HT1080 (cell line): Measurements from ENCODE around the gene SSH3. TPM values are rescaled to one million over a fixed set of nuclear protein-coding genes. Genes with fewer than 3 reads are reported as not detected.

Source experiments
- DNase-seq: peaks from one replicate; pipeline ENCODE4 v3.0.0-alpha.2; 2015; ENCODE audit warnings: low read depth
- total RNA-seq: library from RNA; depleted of rRNA; stranded (reverse); fragments of >200 nt; shearing (Covaris generic); gene quantifications from 2 replicates; pipeline ENCODE4 v1.2.3, GENCODE V29; 2014

The SSH3 gene
- total RNA-seq, 1 experiment from 2014 or later: 2.9 TPM

DNA sequence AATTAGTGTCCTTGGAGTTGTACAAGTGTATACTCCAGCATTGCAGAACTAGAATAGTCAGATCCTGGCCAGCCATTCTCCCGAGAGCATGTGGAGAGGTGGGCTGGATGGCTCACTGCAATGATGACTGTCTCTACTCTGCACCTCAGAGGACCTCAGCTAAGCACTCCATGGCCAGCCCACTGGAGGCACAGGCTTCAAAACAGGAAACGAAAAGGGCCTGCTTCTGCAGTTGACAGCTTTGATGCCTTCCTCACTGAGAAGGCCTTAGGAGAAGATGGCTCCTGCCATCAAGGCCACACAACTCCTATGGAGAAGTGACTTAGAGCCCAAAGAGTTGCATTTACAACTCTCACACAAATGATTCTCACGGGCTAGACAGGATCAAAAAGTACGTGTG, 40.9 kb downstream of the SSH3 start:
- DNase-seq: no peak

DNA sequence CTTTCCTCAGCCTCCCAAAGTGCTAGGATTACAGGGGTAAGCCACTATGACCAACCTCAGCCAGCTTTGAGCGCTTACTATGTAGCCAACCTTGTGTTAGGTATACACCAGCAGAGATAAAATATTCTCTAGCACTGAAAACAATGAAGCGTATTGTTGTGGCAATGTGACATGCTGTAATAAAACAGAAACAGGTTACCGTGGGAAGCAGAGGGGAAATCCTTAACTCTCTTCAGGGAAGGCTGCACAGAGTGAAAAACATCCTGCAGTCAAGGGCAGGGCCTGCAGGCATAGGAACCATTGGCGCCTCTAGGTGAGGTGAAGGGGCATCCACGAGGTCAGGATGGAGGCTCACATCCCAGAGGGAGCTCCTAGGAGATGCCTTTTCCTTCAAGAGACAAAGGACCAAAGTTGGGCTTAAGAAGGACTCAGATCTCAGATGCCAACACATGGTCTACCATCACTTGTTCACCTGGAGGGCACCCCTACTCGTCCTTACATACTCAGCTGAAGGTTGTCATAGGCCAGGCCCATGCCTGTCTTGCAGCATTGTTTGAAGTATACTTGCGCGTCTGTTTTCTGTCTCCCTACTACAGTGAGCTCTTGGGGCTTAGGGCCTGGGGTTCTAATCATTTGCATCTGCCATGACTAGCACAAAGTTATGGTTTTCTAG, 42.1 kb downstream of the SSH3 start:
- no peak for DNase-seq

DNA sequence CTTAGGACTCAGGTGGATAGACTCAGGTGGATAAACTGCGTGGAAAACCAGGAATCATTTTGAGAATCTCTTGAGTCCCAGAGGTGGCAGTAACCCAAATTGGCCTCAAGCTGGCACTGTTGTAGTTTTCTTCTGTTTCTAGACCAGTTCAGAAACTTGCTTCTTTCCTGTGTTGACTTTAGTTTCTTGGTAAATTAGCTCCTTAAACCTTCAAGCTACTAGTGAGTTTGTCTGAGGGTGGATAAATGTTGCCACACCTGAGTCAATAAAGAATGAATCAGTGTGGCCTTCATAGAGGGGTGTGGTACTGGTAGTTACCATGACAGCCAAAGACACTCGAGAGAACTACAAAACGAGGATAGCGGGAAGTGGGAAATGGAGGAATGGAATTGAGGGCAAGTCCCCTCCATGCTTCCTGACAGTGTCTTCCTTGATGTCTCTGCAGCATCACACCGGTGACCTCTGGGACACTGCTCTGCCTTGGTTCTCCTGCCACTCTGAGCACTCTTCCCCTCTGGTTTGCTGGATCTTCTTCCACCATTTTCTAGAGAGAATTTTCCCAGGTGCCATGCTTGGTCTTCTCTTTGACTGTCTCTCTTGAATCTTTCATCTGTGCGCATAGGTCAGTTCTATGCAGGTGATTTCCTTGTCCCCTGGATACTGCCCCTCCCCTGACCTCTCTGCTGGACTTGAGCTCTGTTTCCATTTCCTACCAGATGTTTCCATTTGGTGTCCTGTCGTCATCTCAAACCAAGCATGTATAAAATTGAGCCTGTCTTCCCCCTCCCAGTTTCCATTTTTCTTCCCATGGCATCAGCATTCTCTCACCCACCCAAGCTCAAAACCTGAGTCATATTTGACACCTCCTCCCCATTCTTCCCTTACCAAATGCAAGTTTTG, 42.8 kb downstream of the SSH3 start:
- DNase-seq: peak; percentile 72

DNA sequence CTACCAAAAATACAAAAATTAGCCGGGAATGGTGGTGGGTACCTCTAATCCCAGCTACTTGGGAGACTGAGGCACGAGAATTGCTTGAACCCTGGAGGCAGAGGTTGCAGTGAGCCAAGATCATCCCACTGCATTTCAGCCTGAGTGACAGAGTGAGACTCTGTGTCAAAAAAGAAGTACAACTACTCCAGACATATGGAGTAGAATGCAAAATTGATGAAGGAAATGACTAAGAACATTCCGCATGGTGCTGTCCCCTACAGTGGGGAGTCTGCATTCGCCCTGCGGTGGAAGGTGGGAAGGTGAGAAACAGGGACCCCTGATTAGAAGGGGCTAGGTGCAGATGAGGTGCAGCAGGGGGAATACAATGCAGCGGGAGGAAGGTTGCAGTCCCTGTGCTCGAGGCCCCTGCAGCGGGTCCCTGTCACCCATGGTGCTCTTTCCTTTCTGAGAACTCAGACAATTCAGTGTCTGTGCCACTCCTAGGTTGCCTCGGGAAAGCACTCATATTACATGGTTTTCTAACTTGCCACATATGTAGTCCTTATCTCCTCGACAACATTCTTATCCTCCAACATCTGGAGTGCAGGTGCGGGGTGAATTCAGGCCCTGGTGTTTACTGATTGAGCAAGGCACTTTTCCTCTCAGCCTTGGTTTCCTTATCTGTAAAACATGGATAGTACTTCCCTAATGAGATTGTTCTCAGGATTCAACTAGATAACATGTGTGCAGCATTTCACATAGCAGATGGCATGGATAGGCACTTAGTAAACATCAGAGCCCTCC, 44.8 kb downstream of the SSH3 start:
- DNase-seq: peak; percentile 38

DNA sequence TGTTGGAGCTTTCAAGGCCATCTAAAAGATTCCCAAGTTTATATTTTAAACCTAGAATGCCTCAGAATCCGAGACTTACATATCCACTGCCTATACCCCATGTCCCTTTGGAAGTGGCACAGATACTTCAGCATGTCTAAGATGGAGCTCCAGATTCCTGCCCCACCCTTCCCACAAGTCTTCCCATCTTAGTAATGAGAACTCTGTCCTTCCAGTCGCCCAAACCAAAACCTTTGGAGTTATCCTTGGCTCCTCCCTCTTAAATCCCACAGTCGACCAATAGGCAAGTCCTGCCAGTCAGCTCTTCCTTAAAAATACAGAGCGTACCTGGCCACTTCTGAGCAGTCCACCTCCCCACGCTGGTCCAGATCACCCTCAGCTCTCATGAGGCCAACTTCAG, 45.7 kb downstream of the SSH3 start:
- DNase-seq: no peak

DNA sequence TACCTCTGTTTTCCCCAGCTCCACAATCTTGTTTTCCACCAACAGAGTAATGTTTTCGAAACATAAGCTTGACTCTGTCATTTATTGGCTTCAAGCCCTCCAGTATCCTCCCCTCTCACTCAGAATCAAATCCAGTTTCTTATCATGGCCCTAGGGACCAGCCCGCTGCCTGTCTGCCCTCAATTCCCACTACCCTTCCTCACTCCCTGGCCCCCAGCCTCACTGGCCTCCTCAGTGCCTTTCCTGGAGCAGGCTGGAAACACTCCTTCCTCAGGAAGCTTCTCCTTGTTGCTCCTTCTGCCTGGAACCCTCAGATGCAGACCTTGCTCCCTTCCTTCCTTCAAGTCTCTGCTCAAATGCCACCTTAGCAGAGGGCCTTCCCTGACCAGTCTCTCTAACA, 46.1 kb downstream of the SSH3 start:
- DNase-seq: no peak

DNA sequence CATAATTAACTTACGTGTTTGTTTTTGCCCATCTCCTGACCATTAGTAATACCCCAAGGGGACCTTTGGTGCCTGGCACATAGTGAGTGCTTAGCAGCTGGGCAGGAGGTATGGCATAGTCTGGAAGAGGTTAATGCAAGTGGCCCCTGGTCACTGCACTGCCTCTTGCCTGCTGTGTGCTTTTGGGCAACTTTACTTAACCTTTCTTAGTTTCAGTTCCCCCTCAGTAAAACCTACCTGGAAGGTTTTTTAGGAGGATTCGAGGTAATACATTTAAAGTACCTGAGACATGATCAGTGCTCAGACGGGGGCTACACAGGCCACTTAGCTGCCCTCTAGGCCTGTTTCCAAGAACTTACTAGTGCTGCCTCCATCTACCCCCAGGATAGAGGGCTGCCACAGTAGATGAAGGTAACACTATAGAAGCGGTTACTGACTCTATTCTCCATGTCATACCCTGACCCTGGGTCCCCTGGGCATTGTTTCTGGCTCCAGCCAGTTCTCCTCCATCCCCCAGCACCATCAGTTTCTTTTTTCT, 46.7 kb downstream of the SSH3 start:
- no peak for DNase-seq

DNA sequence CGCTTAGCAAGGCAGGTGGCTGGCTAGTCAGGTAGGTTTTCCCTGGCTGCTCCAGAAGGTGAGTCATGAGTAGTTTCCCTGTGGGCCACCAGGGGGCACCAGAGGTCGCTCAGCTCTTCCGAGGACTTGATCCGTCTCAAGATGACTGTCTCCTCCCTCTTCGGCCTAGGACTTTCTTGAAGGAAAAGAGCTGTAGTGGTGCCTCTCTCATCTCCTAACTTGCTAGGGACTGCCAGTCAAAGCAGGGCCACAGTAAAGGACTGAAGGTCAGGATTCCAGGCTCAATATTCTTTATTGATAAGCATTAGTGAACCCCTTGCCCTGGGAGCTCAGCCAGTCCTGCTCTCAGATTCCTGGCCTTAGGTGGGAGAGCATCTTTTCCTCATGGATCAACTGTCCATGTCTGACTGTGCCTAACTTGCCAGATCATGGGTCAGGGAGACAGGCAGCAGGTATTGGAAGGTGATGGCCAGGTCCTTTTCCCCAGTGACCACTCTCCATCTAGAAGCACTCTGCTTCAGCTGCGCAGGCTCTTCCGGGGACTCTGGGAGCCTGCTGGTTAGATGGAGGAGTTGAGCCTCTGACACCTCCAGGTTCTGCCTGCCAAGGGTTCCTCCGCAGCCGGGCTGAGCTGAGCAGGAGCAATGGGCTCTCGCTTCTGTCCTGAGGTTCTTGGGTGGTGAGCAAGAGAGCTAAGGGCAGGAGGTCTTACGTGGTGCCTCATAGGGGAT, 48.1 kb downstream of the SSH3 start:
- DNase-seq: peak; percentile 70

DNA sequence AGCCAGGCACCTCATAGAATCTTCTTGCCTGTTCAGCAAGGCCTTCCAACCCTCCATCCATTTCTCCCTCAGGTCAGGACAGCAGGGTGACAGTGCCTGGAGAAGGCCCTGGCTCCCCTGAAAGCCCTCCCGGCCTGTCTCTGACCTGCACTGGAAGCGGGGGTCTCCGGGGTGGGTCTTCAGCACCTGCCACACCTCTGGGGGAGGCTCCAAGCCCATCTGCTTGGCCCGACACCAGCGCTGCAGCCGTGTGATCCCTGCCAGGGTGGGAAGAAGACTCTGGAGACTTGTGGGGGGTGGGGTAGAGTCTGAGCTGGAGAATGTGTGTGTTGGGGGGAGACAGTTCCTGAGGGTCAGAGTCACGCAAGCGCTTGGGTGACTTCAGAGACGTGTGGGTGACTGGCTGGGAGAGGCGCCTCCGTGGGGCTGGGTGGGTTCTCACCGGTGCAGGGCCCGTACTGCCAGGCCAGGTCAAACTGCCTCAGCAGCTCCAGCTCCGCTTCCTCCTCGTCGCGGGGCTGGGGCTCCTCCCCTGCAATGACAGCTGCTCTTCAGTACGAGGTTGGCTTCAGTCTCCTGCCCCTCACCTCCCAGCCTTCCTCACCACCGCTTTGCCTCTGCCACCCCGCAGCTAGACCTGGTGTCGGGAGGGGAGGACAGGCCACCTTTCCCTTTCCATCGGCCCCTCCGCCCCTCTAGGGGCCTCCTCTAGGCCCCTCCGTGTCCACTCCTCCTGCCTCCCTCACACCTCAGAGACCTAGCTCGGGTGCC, 49.4 kb downstream of the SSH3 start:
- DNase-seq: no peak

DNA sequence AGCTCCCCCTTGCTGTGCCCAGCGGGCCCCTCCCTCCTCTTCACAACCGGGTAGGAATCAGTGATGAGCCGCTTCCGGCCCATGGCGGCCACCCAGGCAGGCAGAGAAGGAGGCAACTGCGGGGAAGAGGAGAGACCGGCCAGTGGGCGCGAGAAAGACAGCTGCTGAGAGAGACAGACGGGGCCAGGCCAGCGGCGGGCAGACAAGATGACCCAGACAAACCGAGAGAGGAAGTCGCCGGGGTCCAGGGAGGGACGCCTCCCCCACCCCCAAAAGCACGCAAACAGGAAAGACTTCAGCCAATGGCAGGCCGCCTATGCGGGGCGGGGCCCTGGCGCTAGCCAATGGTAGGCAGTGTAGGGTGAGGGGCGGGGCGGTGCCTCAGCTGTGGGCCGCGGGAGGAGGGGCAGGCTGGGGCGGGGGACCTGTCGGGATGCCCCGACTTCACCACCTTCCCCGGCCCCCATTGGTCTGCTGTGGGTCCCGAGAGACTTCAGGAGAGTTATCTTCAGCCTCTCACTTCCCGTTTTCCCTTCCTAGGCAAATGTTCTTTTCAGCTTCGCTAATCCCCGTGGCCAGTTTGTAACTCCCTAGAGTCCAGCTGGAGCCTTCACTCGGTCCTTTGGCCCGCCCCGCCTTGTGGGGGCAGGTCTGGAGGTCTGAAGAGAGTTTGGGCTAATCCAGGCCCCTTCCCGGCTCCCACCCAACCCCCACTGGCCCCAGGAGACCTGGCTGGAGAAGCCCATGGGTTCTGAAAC, 50.2 kb downstream of the SSH3 start, which contains the start of gene POLD4:
TSS of gene POLD4 (minus strand) at position 230 of the 758 bp plus-strand sequence. CDS start at position 83, 147 bp downstream.
- peak; percentile 91 for DNase-seq

DNA sequence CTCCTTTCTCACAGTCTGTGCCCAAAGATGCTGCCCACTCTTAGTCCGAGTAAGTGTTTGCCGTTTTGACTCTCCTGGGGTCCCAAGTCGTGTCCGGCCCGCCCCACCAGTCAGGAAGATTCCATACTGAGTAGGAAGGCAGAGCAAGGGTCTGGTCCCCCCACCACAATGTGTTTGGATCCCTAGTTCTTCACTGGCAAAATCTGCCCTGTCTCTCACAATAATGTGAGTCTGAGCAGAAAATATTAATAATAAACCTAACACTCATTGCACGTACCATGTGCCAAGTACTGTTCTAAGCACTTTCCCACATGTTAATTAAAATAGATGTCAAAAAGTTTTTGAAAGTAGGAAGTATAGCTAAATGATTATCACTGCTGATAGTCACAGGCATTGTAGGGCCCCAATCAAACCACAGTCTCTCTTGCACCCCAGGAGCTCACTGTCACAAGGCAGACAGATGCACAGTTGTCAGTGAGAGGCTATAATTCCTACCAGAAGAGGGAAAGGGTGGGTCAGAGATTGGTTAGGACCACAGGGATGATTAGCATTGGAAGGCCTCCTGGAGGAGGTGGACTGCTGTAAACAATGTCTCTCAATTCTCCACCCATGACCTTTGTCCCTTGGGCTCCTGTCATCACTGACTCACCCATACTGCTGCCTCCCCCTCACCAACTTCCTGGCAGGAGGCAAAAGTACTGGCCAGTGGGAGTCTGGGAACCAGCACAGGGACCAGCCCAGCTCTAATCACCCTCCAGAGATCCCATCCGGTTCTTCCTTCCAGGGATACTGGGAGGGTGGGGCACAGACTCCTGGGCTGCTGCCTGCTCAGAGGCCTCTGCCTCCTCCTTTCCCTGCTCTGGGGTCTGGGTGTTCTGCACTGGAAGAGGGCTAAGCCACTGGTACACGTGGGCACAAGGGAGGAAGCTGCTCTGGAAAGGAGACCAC, 51.0 kb downstream of the SSH3 start:
- DNase-seq: peak; percentile 100

DNA sequence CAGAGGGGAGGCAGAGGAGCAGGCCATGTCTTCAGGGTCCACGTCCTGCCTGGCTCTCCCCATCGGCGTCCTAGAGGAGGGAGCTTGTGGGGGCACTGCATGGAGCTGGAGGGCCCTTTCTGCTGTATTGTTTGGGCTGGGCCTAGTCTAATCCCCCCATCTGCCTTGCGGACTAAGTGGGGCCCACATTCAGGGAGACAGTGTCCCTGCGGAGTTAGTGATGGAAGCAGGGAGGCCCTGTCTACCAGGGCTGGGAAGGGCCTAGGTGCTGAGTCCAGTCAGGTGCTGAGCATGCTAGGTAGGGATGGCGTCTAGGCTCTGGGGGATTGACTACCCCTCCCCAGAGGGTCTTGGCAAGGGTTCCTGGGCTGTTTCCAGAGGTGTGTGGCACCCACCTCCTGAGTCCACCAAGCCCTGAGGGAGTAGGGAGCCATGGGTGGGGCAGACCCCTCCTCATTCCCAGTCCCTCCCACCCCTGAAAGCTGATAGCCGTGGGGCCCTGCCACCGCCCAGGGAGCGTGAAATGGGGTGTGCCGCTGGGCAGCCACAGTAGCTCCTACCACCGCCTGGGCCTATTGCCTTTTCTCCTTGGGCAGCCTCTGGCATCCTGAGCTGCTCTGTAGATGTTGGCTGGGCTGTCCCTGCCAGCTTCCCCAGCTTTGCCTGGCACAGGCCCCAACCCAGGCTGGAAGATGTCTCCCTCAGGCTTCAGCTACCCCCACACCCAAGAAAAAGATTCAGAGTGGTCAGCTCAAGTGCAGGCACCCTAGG, 51.9 kb downstream of the SSH3 start:
- DNase-seq: no peak

DNA sequence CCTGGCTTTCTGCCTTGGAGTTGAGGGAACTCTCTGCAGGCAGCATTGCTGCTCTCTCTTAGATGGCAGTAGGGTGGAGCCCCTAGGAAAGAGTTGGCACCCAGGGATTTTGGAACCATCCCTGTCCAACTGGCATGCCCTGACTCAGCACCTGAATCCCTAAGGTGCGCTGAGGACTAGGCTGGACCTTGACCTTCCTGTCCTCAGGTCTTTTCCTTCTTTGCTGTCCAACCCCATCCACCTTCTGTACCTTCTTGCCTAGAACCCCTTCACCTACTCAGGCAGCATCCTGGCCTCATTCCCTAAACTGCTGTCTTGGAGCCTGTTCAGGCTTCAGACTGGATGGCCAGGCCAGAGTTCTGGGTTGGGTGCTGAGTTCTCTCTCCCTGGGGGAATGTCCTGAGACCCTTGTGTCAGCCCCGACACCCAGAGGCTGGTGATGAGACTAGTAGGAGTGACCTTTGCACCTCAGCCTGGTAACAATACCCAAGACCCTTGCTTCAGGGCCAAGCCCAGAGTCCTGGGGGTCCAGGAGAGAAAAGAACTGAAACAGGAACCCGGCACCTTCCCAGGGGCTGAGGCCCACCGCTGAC, 52.6 kb downstream of the SSH3 start:
- DNase-seq: no peak

DNA sequence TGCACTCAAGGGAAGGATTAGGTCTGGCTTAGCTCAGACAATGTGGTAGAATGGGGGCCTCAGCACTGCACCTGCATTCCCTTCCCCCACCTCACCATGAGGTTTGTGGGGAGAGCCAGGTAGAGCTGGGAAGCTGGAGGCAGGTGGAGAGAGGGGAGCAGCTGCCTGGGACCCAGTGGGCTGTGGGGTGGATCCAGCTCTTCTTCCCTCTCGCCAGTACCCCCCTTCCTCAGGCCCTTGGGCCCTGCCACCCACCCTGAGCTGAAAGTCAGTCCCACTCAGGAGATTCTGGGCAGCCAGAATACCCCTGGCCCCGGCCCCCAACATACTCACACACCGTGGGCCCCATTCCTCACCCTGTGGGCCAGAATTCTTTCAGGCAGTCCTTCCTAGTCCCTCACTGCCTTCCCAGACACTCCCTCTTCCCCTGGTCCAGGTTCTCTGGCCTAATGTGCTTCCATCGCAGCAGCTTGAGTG, 53.1 kb downstream of the SSH3 start:
- no peak for DNase-seq

DNA sequence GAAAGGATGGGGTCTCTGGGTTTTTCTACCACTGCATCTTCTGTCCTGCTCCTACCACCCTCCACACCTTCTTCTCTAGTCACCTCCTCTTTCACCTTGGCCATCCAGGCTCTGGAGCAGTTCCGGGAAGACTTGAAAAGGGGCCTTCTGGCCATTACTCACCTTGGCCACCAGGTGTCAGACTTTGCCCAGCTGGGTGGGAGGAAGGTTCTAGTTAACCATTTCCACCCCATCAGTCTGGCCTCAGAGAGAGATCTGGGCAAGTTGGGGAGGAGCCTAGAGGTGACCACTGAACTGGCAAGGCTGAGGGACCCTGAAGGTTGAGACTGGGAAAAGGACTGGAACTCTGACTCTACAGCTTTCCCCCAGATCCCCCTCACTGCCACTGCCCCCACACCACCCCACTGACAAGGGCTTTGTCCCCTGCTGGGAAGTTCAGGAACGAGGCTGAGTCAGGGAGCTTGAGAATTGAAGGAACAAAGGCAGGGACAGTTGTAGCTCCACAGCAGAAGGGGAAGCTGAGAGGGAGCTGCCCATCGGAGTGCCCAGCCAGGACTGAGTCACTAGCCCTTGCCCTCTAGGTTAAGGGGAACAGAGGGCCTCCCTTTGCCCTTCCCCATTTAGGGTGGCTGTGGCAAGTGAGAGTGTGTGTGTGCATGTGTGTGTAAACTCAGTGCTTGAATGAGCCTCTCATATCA, 53.7 kb downstream of the SSH3 start:
- DNase-seq: peak; percentile 77
